HepG2 (cell line): ENCODE measurements around the gene SPDYE2B. TPM values are rescaled to one million over a fixed set of nuclear protein-coding genes. Genes with fewer than 3 reads are reported as not detected.
A peak's percentile ranks its signal among the peaks of the same experiment; 100 is the strongest.
"Not testable (repeated sequence)": the region's sequence is repeated elsewhere in the genome, so short reads cannot be mapped to it uniquely, and the experiment has no call there.

ENCODE experiments used
- ATAC-seq: fragments of 200-7000 bp; cut with Tn5 transposase; 3 replicates; pipeline ENCODE4 v1.9.1; 2020; ENCODE audit warnings: mild to moderate bottlenecking, moderate library complexity
- BruUV-seq: library from RNA; stranded (reverse); fragments of 400-500 nt; replicated peaks from 2 replicates; lab custom pipeline; 2021; lab: Mats Ljungman, UMichigan
- CTCF ChIA-PET: fragments of 300-600 bp; formaldehyde crosslinking; extraction: SDS; loops from one replicate; lab custom pipeline; 2021; ENCODE audit warnings: low total read pairs, inconsistent platforms, low intra/inter-chr PET ratio; lab: Yijun Ruan, JAX
- POLR2A ChIA-PET: fragments of 350-600 bp; sonication (Branson Sonifier 250); formaldehyde crosslinking; loops from one replicate; lab custom pipeline; 2020; ENCODE audit warnings: antibody characterized with exemption, inconsistent platforms; lab: Yijun Ruan, JAX
- DNase-seq: peaks from one replicate; pipeline ENCODE4 v3.0.0-alpha.2; 2015; ENCODE audit warnings: low spot score
- FAIRE-seq: peaks from 3 replicates; lab custom pipeline; 2011; peaks lifted over from hg19 to GRCh38; lab: Jason Lieb, UNC
- H2AFZ ChIP-seq: one replicate; pipeline ENCODE4 v1.6.1; 2011; ENCODE audit warnings: low read length, inconsistent platforms
- H3K27ac ChIP-seq: fragments of 300-600 bp; 3 replicates; pipeline ENCODE4 v1.8.0; 2011; ENCODE audit warnings: mixed run types, mild to moderate bottlenecking, mixed read lengths, low read length, inconsistent platforms; ENCODE audit not compliant: insufficient read depth; ENCODE audit errors: extremely low read length
- H3K27me3 ChIP-seq, 2 experiments: fragments of 200-600 bp in 1 of 2; 2 replicates in 1 of 2; 3 replicates in 1 of 2; pipeline versions ENCODE4 v1.6.0 to v1.8.0; 2011; ENCODE audit warnings: low read length in 2 of 2, mild to moderate bottlenecking in 2 of 2, moderate library complexity in 2 of 2, inconsistent platforms in 1 of 2; ENCODE audit not compliant: insufficient read depth in 2 of 2, control insufficient read depth in 1 of 2
- H3K36me3 ChIP-seq, 2 experiments: fragments of 200-600 bp in 1 of 2; replicated peaks in 1 of 2; 2 replicates in 1 of 2; 3 replicates in 1 of 2; pipeline versions ENCODE4 v1.5.1 to v1.8.0; 2011; ENCODE audit warnings: low read length in 2 of 2, inconsistent platforms in 1 of 2; ENCODE audit not compliant: insufficient read depth in 2 of 2, control insufficient read depth in 1 of 2
- H3K4me1 ChIP-seq: 2 replicates; pipeline ENCODE4 v1.5.1; 2012; ENCODE audit warnings: low read length, inconsistent platforms; ENCODE audit not compliant: insufficient read depth
- H3K4me2 ChIP-seq: 2 replicates; pipeline ENCODE4 v1.6.0; 2011; ENCODE audit warnings: low read depth, low read length, inconsistent platforms
- H3K4me3 ChIP-seq, 3 experiments: fragments of 200-600 bp in 1 of 3; sonication (generic), shearing (Covaris generic) in 1 of 3; replicated peaks in 1 of 3; 2 replicates each; pipeline ENCODE4 v1.5.1; 2011 to 2016; ENCODE audit warnings: low read length in 3 of 3, inconsistent platforms in 2 of 3, low read depth in 2 of 3, mild to moderate bottlenecking in 2 of 3, control low read depth in 1 of 3, mixed read lengths in 1 of 3; ENCODE audit not compliant: insufficient read depth in 1 of 3
- H3K79me2 ChIP-seq: one replicate; pipeline ENCODE4 v1.6.1; 2011; ENCODE audit warnings: low read length, inconsistent platforms; ENCODE audit not compliant: insufficient read depth
- H3K9ac ChIP-seq: 2 replicates; pipeline ENCODE4 v1.6.0; 2011; ENCODE audit warnings: mild to moderate bottlenecking, low read depth, low read length, inconsistent platforms; ENCODE audit not compliant: insufficient read depth
- H3K9me3 ChIP-seq: 2 replicates; pipeline ENCODE4 v1.5.1; 2012; ENCODE audit warnings: mild to moderate bottlenecking, low read length
- H4K20me1 ChIP-seq: 2 replicates; pipeline ENCODE4 v1.6.0; 2011; ENCODE audit warnings: inconsistent platforms, mild to moderate bottlenecking, low read length, moderate library complexity; ENCODE audit not compliant: insufficient read depth
- WGBS: methylation state at CpG from one replicate; pipeline ENCODE4 v1.1.6; 2017; ENCODE audit warnings: low lambda C conversion rate; 5-methylcytosine and 5-hydroxymethylcytosine counted together
- in situ Hi-C: cut with HindIII; loops from 2 replicates; pipeline ENCODE4 v1.10.0; 2017; ENCODE audit warnings: low pct_unique_long_range_greater_than_20kb; ENCODE audit not compliant: extremely low pct_ligation_motif_present
- intact Hi-C: fragments of 100-400 bp; cut with micrococcal nuclease; formaldehyde crosslinking; loops from one replicate; pipeline ENCODE4 v1.10.0; 2022; ENCODE audit not compliant: unreplicated experiment
- polyA plus RNA-seq, 8 experiments: library from polyadenylated mRNA; depleted of rRNA in 3 of 8; stranded (reverse) in 7 of 8; unstranded in 1 of 8; fragments of >200 nt; fragmentation: Illumina TruSeq in 4 of 8; extraction: Trizol in 4 of 8; gene quantifications; 2 replicates each; pipeline versions ENCODE4 v1.2.1 to v1.2.3, GENCODE V29; 2011 to 2016; ENCODE audit warnings: low read depth in 4 of 8, missing spikeins in 1 of 8, mixed read lengths in 1 of 8; ENCODE audit not compliant: insufficient read depth in 1 of 8
- total RNA-seq, 5 experiments: library from RNA; depleted of rRNA; stranded (reverse); fragments of >200 nt; fragmentation: Illumina TruSeq; extraction: Trizol; gene quantifications; 2 replicates each; pipeline ENCODE4 v1.2.3, GENCODE V29; 2016; ENCODE audit warnings: low read depth in 1 of 5

Gene SPDYE2B
- total and polyA plus RNA-seq, 2 of the 13 experiments (the other 11 are each of a cell fraction or from before 2014, with no cell fraction given), result not detected

- CTCF ChIA-PET, BruUV-seq, H3K36me3 ChIP-seq, FAIRE-seq, H4K20me1 ChIP-seq, H3K9me3 ChIP-seq, H2AFZ ChIP-seq, H3K4me1 ChIP-seq, POLR2A ChIA-PET, DNase-seq, H3K4me3 ChIP-seq, intact Hi-C loops, H3K27me3 ChIP-seq, H3K27ac ChIP-seq, H3K9ac ChIP-seq, H3K4me2 ChIP-seq, in situ Hi-C loops, H3K79me2 ChIP-seq, ATAC-seq: not testable (repeated sequence)
- 6% methylated on average over 2 of the region's 2 CpGs for WGBS
These were observed 43.9 kb downstream of the SPDYE2B start for GRCh38 chr7:102694008-102694407.

GRCh38 chr7:102695033-102695552 is 45.0 kb downstream of the SPDYE2B start:
- H3K36me3 ChIP-seq, intact Hi-C loops, in situ Hi-C loops, H3K9ac ChIP-seq, H4K20me1 ChIP-seq, CTCF ChIA-PET, H3K27me3 ChIP-seq, FAIRE-seq, H3K4me2 ChIP-seq, H3K4me3 ChIP-seq, DNase-seq, H3K4me1 ChIP-seq, H3K79me2 ChIP-seq, BruUV-seq, H3K9me3 ChIP-seq, H3K27ac ChIP-seq, POLR2A ChIA-PET, ATAC-seq, H2AFZ ChIP-seq: not testable (repeated sequence)
- 31% methylated on average over 3 of the region's 3 CpGs for WGBS

GRCh38 chr7:102696009-102696408 is 45.9 kb downstream of the SPDYE2B start:
- H3K27ac ChIP-seq, H3K9me3 ChIP-seq, FAIRE-seq, H3K9ac ChIP-seq, POLR2A ChIA-PET, in situ Hi-C loops, H3K4me1 ChIP-seq, H3K4me2 ChIP-seq, H2AFZ ChIP-seq, intact Hi-C loops, BruUV-seq, ATAC-seq, DNase-seq, H3K79me2 ChIP-seq, H3K4me3 ChIP-seq, H3K27me3 ChIP-seq, CTCF ChIA-PET, H4K20me1 ChIP-seq, H3K36me3 ChIP-seq: not testable (repeated sequence)
- WGBS, result 0% methylated on average over 1 of the region's 2 CpGs

GRCh38 chr7:102697642-102698512 is 47.8 kb downstream of the SPDYE2B start:
- peak; percentile 58 for FAIRE-seq
- H3K79me2 ChIP-seq, H3K27me3 ChIP-seq, H3K4me1 ChIP-seq, H3K27ac ChIP-seq, intact Hi-C loops, in situ Hi-C loops, H3K4me2 ChIP-seq, POLR2A ChIA-PET, H3K36me3 ChIP-seq, ATAC-seq, BruUV-seq, CTCF ChIA-PET, H3K4me3 ChIP-seq, H3K9me3 ChIP-seq, H2AFZ ChIP-seq, H4K20me1 ChIP-seq, H3K9ac ChIP-seq, DNase-seq: not testable (repeated sequence)
- 24% methylated on average over 5 of the region's 5 CpGs for WGBS
